GM19324 (cell line): Measurements from ENCODE around the gene PTPN5.
A peak's percentile ranks its signal among the peaks of the same experiment; 100 is the strongest.

Experiments
- ATAC-seq: cut with Tn5 transposase; IDR thresholded peaks from one replicate; pipeline ENCODE4 v1.9.1; 2021; ENCODE audit warnings: mild to moderate bottlenecking, moderate library complexity; ENCODE audit not compliant: unreplicated experiment, low FRiP score

The PTPN5 gene

GRCh38 chr11:18743900-18744514 is 47.6 kb downstream of the PTPN5 start:
- ATAC-seq, result no peak

- no peak for ATAC-seq
These were observed 48.2 kb downstream of the PTPN5 start for GRCh38 chr11:18743365-18743764.

- ATAC-seq, result no peak
These were observed 49.8 kb downstream of the PTPN5 start for GRCh38 chr11:18741783-18742182.

DNA sequence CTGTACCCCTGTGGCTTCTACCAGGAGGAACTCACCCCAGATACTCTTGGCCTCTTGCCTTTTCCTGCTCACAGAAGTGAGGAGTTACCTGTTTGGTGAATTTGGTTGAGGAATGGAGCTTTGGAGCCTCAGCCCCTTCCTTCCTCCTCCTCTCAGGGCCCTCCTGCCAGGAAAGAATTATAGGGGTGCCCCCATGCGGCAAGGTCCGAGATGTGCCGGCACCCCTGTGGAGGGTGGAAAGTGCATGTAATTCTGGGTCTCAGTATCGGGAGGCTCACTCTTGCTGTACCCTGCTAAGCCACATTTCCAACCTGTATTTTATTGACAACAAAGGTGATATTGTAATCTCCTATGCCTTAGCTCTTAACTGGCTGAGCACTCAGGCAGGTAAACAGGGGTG is 51.9 kb downstream of the PTPN5 start:
- no peak for ATAC-seq

- ATAC-seq, result no peak
These were observed 54.0 kb downstream of the PTPN5 start for GRCh38 chr11:18737642-18738041.

GRCh38 chr11:18736590-18737148 is 54.9 kb downstream of the PTPN5 start:
- no peak for ATAC-seq

- no peak for ATAC-seq
These were observed 58.4 kb downstream of the PTPN5 start for GRCh38 chr11:18733202-18733601.

DNA sequence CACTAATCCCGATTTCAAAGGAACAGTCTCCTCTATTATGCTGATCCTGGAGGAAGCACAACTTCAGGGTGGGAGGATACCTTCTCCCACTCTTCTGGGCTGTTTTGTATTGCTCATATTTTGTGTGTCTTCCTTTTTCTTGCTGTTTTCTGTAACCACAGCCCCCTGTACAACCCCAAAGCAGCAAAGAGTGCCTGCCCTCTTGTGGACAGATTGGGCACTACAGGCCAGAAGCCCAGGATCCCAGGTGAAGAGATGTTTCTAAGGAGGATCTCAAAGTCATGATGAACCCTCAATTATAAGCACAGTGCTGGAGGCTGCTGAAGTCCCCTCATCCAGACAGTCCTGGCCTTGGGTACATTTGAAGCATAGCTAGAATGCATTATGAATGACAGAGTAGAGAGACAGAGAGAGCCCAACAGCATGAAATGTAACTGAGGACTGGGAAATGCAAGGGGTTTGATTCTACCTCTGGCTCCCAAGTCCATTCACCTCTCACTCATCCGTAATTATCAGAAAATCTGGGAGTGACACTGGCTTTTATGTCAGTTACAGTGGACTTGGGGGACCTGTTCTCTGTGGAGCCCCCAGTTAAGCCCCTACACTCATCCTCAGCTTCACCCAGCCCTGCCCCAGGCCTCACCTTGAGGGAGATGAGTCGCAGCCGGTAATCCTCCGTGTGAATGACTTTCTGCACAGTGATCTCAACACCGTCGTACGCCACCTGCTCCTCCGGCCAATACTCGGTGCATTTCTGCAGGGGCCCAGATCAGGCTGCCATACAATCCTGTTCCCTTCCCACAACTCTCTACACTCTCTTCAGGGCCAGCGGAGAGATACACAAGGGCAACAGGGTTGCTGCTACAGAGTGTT is 59.4 kb downstream of the PTPN5 start:
- ATAC-seq, result no peak

- no peak for ATAC-seq
These were observed 60.2 kb downstream of the PTPN5 start for GRCh38 chr11:18731441-18731840.

- no peak for ATAC-seq
These were observed 61.6 kb downstream of the PTPN5 start for GRCh38 chr11:18730020-18730419.

GRCh38 chr11:18729426-18729825 is 62.2 kb downstream of the PTPN5 start:
- ATAC-seq, result no peak

GRCh38 chr11:18728658-18729057 is 62.9 kb downstream of the PTPN5 start:
- no peak for ATAC-seq

DNA sequence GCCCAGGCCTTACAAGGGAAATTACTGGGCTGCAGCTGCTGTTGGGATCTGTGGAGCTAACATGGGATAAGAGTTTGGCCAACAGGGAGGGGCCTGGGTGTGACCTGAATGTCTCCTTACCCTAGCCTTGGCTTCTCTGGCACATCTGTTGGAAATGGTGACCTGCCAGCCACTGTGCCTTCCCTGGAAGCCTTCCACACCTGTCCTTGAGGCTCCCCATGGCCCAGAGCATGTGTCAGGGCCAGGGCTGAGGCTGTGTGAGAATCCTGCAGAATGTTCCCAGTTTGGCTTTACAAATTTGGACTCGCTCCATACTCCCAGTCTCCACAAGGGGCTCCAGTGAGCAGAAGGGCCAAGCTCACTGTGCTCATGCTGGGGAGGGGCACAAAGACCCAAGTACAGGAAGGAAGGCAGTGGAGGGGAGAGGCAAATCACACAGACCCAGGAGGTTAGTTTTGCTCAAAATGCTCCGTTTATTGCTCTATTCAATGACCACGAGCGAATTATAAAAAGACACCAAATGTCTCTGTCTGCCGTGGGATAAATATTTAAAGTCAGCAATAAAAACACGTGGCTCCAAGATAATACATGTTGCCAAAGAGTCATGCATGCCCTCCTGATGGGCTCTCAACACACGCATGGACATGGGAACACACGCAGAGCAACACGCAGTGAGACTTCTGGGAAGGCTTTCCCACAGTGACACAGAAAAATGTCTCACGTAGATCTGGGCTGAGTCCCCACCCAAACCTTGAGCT is 63.9 kb downstream of the PTPN5 start:
- ATAC-seq, result no peak

DNA sequence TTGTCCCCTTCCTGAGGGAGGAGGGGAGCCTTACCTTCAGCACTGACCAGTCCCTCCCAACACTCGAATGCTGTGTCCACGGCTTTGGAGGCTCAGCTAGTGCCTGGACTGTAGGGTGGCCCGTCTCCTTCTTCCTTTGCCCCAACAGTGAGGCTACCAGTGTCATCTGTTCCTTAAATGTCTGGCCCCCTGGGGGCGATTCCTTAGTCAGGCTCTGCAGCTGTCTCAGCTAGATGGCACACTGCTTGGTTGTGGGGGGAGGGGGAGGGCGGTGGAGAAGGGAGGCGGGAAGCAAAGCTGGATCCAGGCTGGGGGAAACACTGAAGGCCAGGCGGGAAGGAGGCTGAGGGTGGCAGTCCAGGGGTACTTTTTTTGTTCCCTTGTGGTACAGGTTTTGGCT is 65.6 kb downstream of the PTPN5 start, which contains the start of gene IGSF22:
Gene IGSF22 (minus strand): TSS at position 149 of the 400 bp plus-strand sequence. CDS start 1,952 bp downstream, outside the sequence.
- no peak for ATAC-seq

GRCh38 chr11:18723991-18724390 is 67.6 kb downstream of the PTPN5 start:
- ATAC-seq, result no peak

- ATAC-seq, result no peak
These were observed 69.3 kb downstream of the PTPN5 start for GRCh38 chr11:18722293-18722637.

DNA sequence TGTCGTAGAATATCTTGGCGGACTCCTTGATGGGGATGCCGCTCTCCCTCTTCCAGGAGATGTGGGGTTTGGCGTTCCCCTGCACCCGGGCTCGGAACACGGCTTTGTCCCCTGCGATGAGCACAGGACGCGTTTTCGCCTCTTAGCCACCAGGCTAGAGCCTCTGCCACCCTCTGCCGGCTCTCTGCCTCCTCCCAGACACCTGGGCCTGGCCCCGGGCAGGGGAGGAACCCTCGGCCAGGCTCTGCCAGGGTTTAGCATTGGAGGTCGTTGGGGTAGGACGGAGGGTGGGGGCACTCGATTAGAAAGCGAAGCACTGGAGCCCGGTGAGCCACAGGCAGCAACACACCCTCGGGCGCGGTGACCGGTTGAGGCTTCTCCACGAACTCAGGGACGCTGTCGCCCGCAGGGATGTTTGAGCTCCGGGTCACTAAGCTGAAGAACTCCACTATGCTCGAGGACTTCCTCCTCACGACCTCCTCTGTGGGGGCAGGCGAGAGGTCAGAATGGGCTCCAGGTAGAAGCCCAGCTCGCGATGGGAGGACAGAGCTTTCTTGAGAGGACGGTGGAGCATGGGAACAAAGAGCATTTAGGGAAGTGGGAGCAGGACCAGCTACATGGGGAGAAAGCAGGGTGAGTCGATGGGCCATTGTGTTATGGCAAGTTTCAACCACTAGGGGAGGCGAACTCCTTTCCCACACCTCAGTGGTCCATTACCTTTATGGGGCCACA is 69.9 kb downstream of the PTPN5 start:
- peak; percentile 52 for ATAC-seq

GRCh38 chr11:18720808-18721560 is 70.6 kb downstream of the PTPN5 start:
- ATAC-seq, result peak; percentile 38

DNA sequence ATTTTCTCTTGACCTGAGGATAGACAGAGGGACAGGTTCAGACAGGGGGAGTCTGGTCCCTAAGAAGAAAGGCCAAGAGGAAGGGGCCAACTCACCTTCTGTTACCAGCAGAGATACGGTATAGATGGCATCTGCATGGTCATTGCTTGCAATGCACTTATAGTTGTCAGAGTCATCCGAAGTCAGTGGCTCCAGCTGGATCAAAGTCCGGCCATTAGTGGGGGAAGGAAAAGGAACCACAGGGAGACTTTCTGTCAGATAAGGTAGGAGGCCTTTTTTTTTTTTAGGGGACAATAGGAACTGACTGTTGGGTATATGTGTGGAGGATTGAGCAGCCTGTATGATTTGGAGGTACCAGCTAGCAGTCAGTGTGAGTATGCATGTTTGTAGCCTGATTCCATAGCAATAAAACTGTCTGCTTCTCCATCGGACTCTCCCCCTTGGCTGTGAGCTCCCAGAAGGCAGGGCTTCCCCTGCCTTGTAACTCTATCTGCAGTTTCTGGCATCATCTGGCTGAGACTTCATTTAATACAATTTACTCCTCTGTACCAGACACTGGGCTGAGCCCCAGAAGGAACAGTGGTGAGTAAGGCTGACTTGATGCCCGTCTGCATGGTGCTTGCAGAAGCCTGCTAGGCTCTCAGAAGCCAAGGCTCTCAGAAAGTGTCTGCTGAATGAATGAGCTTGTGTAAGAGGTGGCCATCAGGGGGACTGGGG is 71.3 kb downstream of the PTPN5 start:
- no peak for ATAC-seq
